ENCODE results near the gene PPP1R7.

Gene PPP1R7

DNA sequence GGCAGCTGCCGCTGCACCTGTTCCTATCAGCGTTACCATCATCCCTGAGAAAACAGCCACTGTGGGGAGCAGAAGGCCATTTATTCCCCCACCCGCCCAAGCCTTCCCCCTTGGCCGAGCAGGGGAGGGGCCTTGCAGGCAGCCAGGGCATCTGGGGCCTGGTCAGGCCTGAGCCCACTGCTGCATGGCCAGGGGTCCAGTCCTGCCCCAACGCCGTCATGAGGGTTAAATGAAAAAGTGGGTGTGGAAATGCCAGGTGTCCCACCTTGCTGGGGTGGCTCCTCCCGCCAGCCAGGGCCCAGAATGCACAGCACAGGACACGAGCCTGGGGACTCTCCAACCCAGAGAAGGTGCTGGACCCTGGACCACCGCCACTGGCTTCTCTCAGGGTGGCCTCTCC, 52.4 kb downstream of the PPP1R7 start:
- ATAC-seq (ENCODE audit: insufficient read depth, low read depth) = no peak
- Histone ChIP-seq H3K4me1 (ENCODE audit: insufficient read depth, low read length) (no peaks in the 10 kb centered on the region), H4K20me1 (ENCODE audit: insufficient read depth, low read length) (peaks cover 4% of the 10 kb centered on the region), H3K79me2 (ENCODE audit: insufficient read depth, low read length) (no peaks in the 10 kb centered on the region), H3K4me3 (ENCODE audit: low read depth in 1 of 2, low read length in 2 of 2) (no peak overlapping the region), H3K9ac (ENCODE audit: low read depth, low read length) (no peak overlapping the region), H3K36me3 (ENCODE audit: insufficient read depth, low read length) (no peaks in the 10 kb centered on the region), H3K4me2 (ENCODE audit: insufficient read depth, low read length) (no peak overlapping the region), H2AFZ (ENCODE audit: low read depth, low read length) (no peak overlapping the region), H3K9me3 (ENCODE audit: insufficient read depth, low read length, severe bottlenecking) (no peaks in the 10 kb centered on the region), H3K27ac (ENCODE audit: low read length) (no peak overlapping the region), H3K27me3 (ENCODE audit: insufficient read depth, low read length, poor library complexity) (no peaks in the 10 kb centered on the region)
- TF ChIP-seq EZH2 (IDR thresholded peaks at IDR 0.05; ENCODE audit: borderline replicate concordance, low read depth, low read length, severe bottlenecking) (no peak), CTCF (IDR thresholded peaks at IDR 0.05; ENCODE audit: borderline replicate concordance, extremely low read depth, low read length, poor library complexity, severe bottlenecking) (no peak)
- DNase-seq = no peak

- Histone ChIP-seq H3K4me1 (ENCODE audit: insufficient read depth, low read length) (no peaks in the 10 kb centered on the region), H3K27me3 (ENCODE audit: insufficient read depth, low read length, poor library complexity) (no peaks in the 10 kb centered on the region), H2AFZ (ENCODE audit: low read depth, low read length) (no peak overlapping the region)
These were observed 53.1 kb downstream of the PPP1R7 start for GRCh38 chr2:241203218-241204009.

GRCh38 chr2:241204010-241204384, 53.7 kb downstream of the PPP1R7 start:
- ATAC-seq (ENCODE audit: insufficient read depth, low read depth) (0 out of 3 replicates have a peak, but pooled peaks have one; percentile 19), DNase-seq (no peak)
- Histone ChIP-seq H3K9me3 (ENCODE audit: insufficient read depth, low read length, severe bottlenecking) (no peaks in the 10 kb centered on the region), H3K79me2 (ENCODE audit: insufficient read depth, low read length) (no peaks in the 10 kb centered on the region), H4K20me1 (ENCODE audit: insufficient read depth, low read length) (peaks cover 4% of the 10 kb centered on the region), H3K4me3 (ENCODE audit: low read depth in 1 of 2, low read length in 2 of 2) (no peak overlapping the region), H3K27me3 (ENCODE audit: insufficient read depth, low read length, poor library complexity) (no peaks in the 10 kb centered on the region), H3K27ac (ENCODE audit: low read length) (no peak overlapping the region), H2AFZ (ENCODE audit: low read depth, low read length) (no peak overlapping the region), H3K4me2 (ENCODE audit: insufficient read depth, low read length) (no peak overlapping the region), H3K4me1 (ENCODE audit: insufficient read depth, low read length) (no peaks in the 10 kb centered on the region), H3K36me3 (ENCODE audit: insufficient read depth, low read length) (no peaks in the 10 kb centered on the region), H3K9ac (ENCODE audit: low read depth, low read length) (no peak overlapping the region)
- no peak for TF ChIP-seq EZH2 (IDR thresholded peaks at IDR 0.05; ENCODE audit: borderline replicate concordance, low read depth, low read length, severe bottlenecking)
- no peak for TF ChIP-seq CTCF (IDR thresholded peaks at IDR 0.05; ENCODE audit: borderline replicate concordance, extremely low read depth, low read length, poor library complexity, severe bottlenecking)

More at GRCh38 chr2:241203218-241204009, 53.1 kb downstream of the PPP1R7 start:
- no peak for DNase-seq
- H3K36me3 ChIP-seq (ENCODE audit: insufficient read depth, low read length) = no peaks in the 10 kb centered on the region
- no peaks in the 10 kb centered on the region for H3K9me3 ChIP-seq (ENCODE audit: insufficient read depth, low read length, severe bottlenecking)
- no peaks in the 10 kb centered on the region for H3K79me2 ChIP-seq (ENCODE audit: insufficient read depth, low read length)
- no peak for ATAC-seq (ENCODE audit: insufficient read depth, low read depth)
- no peak overlapping the region for H3K4me2 ChIP-seq (ENCODE audit: insufficient read depth, low read length)
- no peak overlapping the region for H3K27ac ChIP-seq (ENCODE audit: low read length)
- TF ChIP-seq CTCF (IDR thresholded peaks at IDR 0.05; ENCODE audit: borderline replicate concordance, extremely low read depth, low read length, poor library complexity, severe bottlenecking) (no peak), EZH2 (IDR thresholded peaks at IDR 0.05; ENCODE audit: borderline replicate concordance, low read depth, low read length, severe bottlenecking) (no peak)
- H3K9ac ChIP-seq (ENCODE audit: low read depth, low read length) = no peak overlapping the region
- no peak overlapping the region for H3K4me3 ChIP-seq (ENCODE audit: low read depth in 1 of 2, low read length in 2 of 2)
- peaks cover 4% of the 10 kb centered on the region for H4K20me1 ChIP-seq (ENCODE audit: insufficient read depth, low read length)

All from DND-41 (cell line).